Measurements from ENCODE around the gene IQSEC1. TPM values are rescaled to one million over a fixed set of nuclear protein-coding genes. Genes with fewer than 3 reads are reported as not detected.

Gene IQSEC1
- total RNA-seq, 1 experiment from 2014 or later = 13.0 TPM

- no peaks in the 10 kb centered on the region for H3K4me1 ChIP-seq (ENCODE audit: insufficient read depth, low read length, poor library complexity, severe bottlenecking)
- ChIA-PET POLR2A (ENCODE audit: low non-redundant PET) (no interaction called here), CTCF (no interaction called here)
- intact Hi-C loops (cut with micrococcal nuclease; ENCODE audit: unreplicated experiment) = no loop called here
- TF ChIP-seq CTCF (conservative IDR thresholded peaks at IDR 0.05; ENCODE audit: low read depth, low read length) (no peak), EZH2 (IDR thresholded peaks at IDR 0.05; ENCODE audit: borderline replicate concordance, low read depth, low read length, poor library complexity, severe bottlenecking) (no peak)
- no peak for DNase-seq (ENCODE audit: low spot score)
- H3K9me3 ChIP-seq (ENCODE audit: low read depth, low read length, poor library complexity, severe bottlenecking) = no peaks in the 10 kb centered on the region
- no peaks in the 10 kb centered on the region for H3K27me3 ChIP-seq (replicated peaks; ENCODE audit: insufficient read depth, low read depth, low read length, poor library complexity)
- no peak overlapping the region for H3K4me3 ChIP-seq (ENCODE audit: low read depth, low read length, poor library complexity, severe bottlenecking)
- no TSS peak for BruUV-seq (replicated peaks)
- H3K27ac ChIP-seq (ENCODE audit: low read depth, low read length, poor library complexity, severe bottlenecking) = no peak overlapping the region
- no peaks in the 10 kb centered on the region for H3K36me3 ChIP-seq (ENCODE audit: insufficient read depth, low read length, poor library complexity, severe bottlenecking)
These were observed 91.6 kb downstream of the IQSEC1 start for GRCh38 chr3:12981306-12982275.

- intact Hi-C loops (cut with micrococcal nuclease; ENCODE audit: unreplicated experiment) = no loop called here
- no peak overlapping the region for H3K27ac ChIP-seq (ENCODE audit: low read depth, low read length, poor library complexity, severe bottlenecking)
- BruUV-seq (replicated peaks) = no TSS peak
- ChIA-PET POLR2A (ENCODE audit: low non-redundant PET) (interaction anchor here (0.6 kb wide), 1 partner anchor 234 kb away, joined by 4 read pairs; no protein-coding TSS in a partner anchor), CTCF (no interaction called here)
- no peaks in the 10 kb centered on the region for H3K36me3 ChIP-seq (ENCODE audit: insufficient read depth, low read length, poor library complexity, severe bottlenecking)
- DNase-seq (ENCODE audit: low spot score) = no peak
- no peaks in the 10 kb centered on the region for H3K4me1 ChIP-seq (ENCODE audit: insufficient read depth, low read length, poor library complexity, severe bottlenecking)
- H3K27me3 ChIP-seq (replicated peaks; ENCODE audit: insufficient read depth, low read depth, low read length, poor library complexity) = no peaks in the 10 kb centered on the region
- TF ChIP-seq CTCF (conservative IDR thresholded peaks at IDR 0.05; ENCODE audit: low read depth, low read length) (no peak), EZH2 (IDR thresholded peaks at IDR 0.05; ENCODE audit: borderline replicate concordance, low read depth, low read length, poor library complexity, severe bottlenecking) (no peak)
- no peaks in the 10 kb centered on the region for H3K9me3 ChIP-seq (ENCODE audit: low read depth, low read length, poor library complexity, severe bottlenecking)
- no peak overlapping the region for H3K4me3 ChIP-seq (ENCODE audit: low read depth, low read length, poor library complexity, severe bottlenecking)
These were observed 92.5 kb downstream of the IQSEC1 start for GRCh38 chr3:12980596-12981290.

- Histone ChIP-seq H3K27ac (ENCODE audit: low read depth, low read length, poor library complexity, severe bottlenecking) (no peak overlapping the region), H3K4me3 (ENCODE audit: low read depth, low read length, poor library complexity, severe bottlenecking) (no peak overlapping the region), H3K27me3 (replicated peaks; ENCODE audit: insufficient read depth, low read depth, low read length, poor library complexity) (no peaks in the 10 kb centered on the region), H3K36me3 (ENCODE audit: insufficient read depth, low read length, poor library complexity, severe bottlenecking) (no peaks in the 10 kb centered on the region), H3K9me3 (ENCODE audit: low read depth, low read length, poor library complexity, severe bottlenecking) (no peaks in the 10 kb centered on the region), H3K4me1 (ENCODE audit: insufficient read depth, low read length, poor library complexity, severe bottlenecking) (no peaks in the 10 kb centered on the region)
- ChIA-PET POLR2A (ENCODE audit: low non-redundant PET) (interaction anchor here (0.6 kb wide), 1 partner anchor 235 kb away, joined by 4 read pairs; no protein-coding TSS in a partner anchor), CTCF (no interaction called here)
- DNase-seq (ENCODE audit: low spot score) = no peak
- no TSS peak for BruUV-seq (replicated peaks)
- intact Hi-C loops (cut with micrococcal nuclease; ENCODE audit: unreplicated experiment) = no loop called here
- no peak for TF ChIP-seq EZH2 (IDR thresholded peaks at IDR 0.05; ENCODE audit: borderline replicate concordance, low read depth, low read length, poor library complexity, severe bottlenecking)
- no peak for TF ChIP-seq CTCF (conservative IDR thresholded peaks at IDR 0.05; ENCODE audit: low read depth, low read length)
These were observed 93.2 kb downstream of the IQSEC1 start for GRCh38 chr3:12979947-12980487.

All from A673 (cell line).